WTC11 (cell line): ENCODE data around the gene SPECC1L.

ENCODE experiments used
- CREM ChIP-seq: sonication (generic); formaldehyde crosslinking; IDR thresholded peaks from 2 replicates; pipeline ENCODE4 v1.8.1; 2022; ENCODE audit warnings: mild to moderate bottlenecking, missing genetic modification reagents, moderate library complexity
- EMX1 ChIP-seq: fragments of 250-450 bp; sonication (Bioruptor Pico); IDR thresholded peaks from 2 replicates; pipeline ENCODE4 v1.8.0; 2021; ENCODE audit warnings: mild to moderate bottlenecking
- FOXP1 ChIP-seq: sonication (generic); formaldehyde crosslinking; IDR thresholded peaks from 2 replicates; pipeline ENCODE4 v1.8.0; 2022; ENCODE audit warnings: missing genetic modification reagents, mild to moderate bottlenecking, moderate library complexity, borderline replicate concordance
- TEAD4 ChIP-seq: sonication (generic); formaldehyde crosslinking; IDR thresholded peaks from 2 replicates; pipeline ENCODE4 v1.8.0; 2022; ENCODE audit warnings: mild to moderate bottlenecking, missing genetic modification reagents
- TF ChIP-seq, protein P1 (sequence below): sonication (generic); formaldehyde crosslinking; IDR thresholded peaks from 2 replicates; pipeline ENCODE4 v1.8.1; 2023; ENCODE audit warnings: mild to moderate bottlenecking, moderate library complexity, missing genetic modification reagents
- TF ChIP-seq, protein P2 (sequence below): fragments of 200-600 bp; IDR thresholded peaks from 2 replicates; pipeline ENCODE4 v1.8.0; 2022; ENCODE audit warnings: antibody characterized with exemption
- TF ChIP-seq, protein P3 (sequence below): sonication (generic); formaldehyde crosslinking; IDR thresholded peaks from 2 replicates; pipeline ENCODE4 v1.8.0; 2023; ENCODE audit warnings: missing genetic modification reagents
- TF ChIP-seq, protein P4 (sequence below): sonication (generic); formaldehyde crosslinking; IDR thresholded peaks from 2 replicates; pipeline ENCODE4 v1.8.1; 2022; ENCODE audit warnings: mild to moderate bottlenecking, moderate library complexity, missing genetic modification reagents

DNA sequence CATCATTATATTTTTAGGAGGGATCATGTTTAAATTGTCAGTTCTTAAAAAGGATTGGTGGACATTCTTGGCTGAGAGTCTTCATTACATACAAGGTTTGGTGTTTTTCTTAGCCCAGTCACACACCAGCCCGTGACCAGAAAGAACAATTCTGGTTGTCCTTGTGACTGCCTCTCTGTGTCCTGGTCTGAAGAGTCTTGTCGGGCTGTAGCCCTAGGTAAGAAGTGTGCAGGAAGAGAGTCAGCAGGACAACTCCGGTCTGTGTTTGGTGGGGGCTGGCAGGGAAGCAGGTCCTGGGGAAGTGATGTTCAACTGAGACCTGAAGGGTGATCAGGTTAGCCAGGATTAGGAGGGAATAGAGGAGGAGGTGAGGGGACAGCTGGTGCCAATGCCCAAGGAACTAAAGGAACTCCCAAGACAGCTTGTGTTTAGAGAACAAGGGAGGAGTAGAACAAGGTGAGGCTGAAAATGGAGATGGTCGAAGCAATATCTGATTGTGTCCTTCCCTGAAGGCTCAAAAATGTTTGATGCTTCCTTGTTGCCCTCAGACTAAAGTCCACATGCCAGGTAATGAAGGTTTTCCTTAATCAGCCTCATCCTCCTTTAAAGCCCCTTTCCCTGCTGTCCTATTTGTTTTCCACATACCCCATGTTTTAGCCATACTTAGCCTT, 91.5 kb downstream of the SPECC1L start:
- TF ChIP-seq, protein P1, sequence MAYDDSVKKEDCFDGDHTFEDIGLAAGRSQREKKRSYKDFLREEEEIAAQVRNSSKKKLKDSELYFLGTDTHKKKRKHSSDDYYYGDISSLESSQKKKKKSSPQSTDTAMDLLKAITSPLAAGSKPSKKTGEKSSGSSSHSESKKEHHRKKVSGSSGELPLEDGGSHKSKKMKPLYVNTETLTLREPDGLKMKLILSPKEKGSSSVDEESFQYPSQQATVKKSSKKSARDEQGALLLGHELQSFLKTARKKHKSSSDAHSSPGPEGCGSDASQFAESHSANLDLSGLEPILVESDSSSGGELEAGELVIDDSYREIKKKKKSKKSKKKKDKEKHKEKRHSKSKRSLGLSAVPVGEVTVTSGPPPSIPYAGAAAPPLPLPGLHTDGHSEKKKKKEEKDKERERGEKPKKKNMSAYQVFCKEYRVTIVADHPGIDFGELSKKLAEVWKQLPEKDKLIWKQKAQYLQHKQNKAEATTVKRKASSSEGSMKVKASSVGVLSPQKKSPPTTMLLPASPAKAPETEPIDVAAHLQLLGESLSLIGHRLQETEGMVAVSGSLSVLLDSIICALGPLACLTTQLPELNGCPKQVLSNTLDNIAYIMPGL (CRISPR knock-in tag) = no peak
- TF ChIP-seq CREM (CRISPR knock-in tag) (no peak), FOXP1 (no peak), EMX1 (CRISPR knock-in tag) (no peak), TEAD4 (CRISPR knock-in tag) (no peak)
- TF ChIP-seq, protein P2, sequence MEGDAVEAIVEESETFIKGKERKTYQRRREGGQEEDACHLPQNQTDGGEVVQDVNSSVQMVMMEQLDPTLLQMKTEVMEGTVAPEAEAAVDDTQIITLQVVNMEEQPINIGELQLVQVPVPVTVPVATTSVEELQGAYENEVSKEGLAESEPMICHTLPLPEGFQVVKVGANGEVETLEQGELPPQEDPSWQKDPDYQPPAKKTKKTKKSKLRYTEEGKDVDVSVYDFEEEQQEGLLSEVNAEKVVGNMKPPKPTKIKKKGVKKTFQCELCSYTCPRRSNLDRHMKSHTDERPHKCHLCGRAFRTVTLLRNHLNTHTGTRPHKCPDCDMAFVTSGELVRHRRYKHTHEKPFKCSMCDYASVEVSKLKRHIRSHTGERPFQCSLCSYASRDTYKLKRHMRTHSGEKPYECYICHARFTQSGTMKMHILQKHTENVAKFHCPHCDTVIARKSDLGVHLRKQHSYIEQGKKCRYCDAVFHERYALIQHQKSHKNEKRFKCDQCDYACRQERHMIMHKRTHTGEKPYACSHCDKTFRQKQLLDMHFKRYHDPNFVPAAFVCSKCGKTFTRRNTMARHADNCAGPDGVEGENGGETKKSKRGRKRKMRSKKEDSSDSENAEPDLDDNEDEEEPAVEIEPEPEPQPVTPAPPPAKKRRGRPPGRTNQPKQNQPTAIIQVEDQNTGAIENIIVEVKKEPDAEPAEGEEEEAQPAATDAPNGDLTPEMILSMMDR = no peak
- TF ChIP-seq, protein P3, sequence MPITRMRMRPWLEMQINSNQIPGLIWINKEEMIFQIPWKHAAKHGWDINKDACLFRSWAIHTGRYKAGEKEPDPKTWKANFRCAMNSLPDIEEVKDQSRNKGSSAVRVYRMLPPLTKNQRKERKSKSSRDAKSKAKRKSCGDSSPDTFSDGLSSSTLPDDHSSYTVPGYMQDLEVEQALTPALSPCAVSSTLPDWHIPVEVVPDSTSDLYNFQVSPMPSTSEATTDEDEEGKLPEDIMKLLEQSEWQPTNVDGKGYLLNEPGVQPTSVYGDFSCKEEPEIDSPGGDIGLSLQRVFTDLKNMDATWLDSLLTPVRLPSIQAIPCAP (CRISPR knock-in tag) = no peak
- TF ChIP-seq, protein P4, sequence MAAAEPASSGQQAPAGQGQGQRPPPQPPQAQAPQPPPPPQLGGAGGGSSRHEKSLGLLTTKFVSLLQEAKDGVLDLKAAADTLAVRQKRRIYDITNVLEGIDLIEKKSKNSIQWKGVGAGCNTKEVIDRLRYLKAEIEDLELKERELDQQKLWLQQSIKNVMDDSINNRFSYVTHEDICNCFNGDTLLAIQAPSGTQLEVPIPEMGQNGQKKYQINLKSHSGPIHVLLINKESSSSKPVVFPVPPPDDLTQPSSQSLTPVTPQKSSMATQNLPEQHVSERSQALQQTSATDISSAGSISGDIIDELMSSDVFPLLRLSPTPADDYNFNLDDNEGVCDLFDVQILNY (CRISPR knock-in tag) = no peak
